Stimulated activated CD4-positive, alpha-beta T cell treated with anti-CD3 and anti-CD28 coated beads, Interleukin-15, amount 100 ng/mL, for 1 hour (primary cell): Measurements from ENCODE around the gene TNFAIP1.
"Not testable (repeated sequence)": the region's sequence is repeated elsewhere in the genome, so short reads cannot be mapped to it uniquely, and the experiment has no call there.

ENCODE experiments used
- DNase-seq, 2 donors: peaks; one replicate each; pipeline ENCODE4 v3.0.0-alpha.2; 2020; ENCODE audit warnings: low read depth in 1 of 2, low spot score in 1 of 2

The TNFAIP1 gene

GRCh38 chr17:28324781-28325180 lies 10.8 kb upstream of the TNFAIP1 start:
- no peak for DNase-seq

GRCh38 chr17:28325211-28325610 lies 10.3 kb upstream of the TNFAIP1 start:
- DNase-seq, result no peak

- no peak for DNase-seq
Measured at GRCh38 chr17:28326114-28326513, 9.4 kb upstream of the TNFAIP1 start.

GRCh38 chr17:28327031-28327607 lies 8.4 kb upstream of the TNFAIP1 start:
- DNase-seq, result no peak

- DNase-seq, result no peak
Measured at GRCh38 chr17:28327709-28328108, 7.9 kb upstream of the TNFAIP1 start.

- DNase-seq, result no peak
Measured at GRCh38 chr17:28328325-28328724, 7.2 kb upstream of the TNFAIP1 start.

GRCh38 chr17:28330671-28331070 lies 4.9 kb upstream of the TNFAIP1 start:
- no peak for DNase-seq

- no peak for DNase-seq
Measured at GRCh38 chr17:28331891-28332420, 3.6 kb upstream of the TNFAIP1 start.

GRCh38 chr17:28333083-28333746 lies 2.3 kb upstream of the TNFAIP1 start:
- no peak for DNase-seq

- no peak for DNase-seq
Measured at GRCh38 chr17:28334171-28334570, 1.4 kb upstream of the TNFAIP1 start.

GRCh38 chr17:28334666-28335200 lies 828 bp upstream of the TNFAIP1 start:
- no peak for DNase-seq

- no peak for DNase-seq
Measured at GRCh38 chr17:28335959-28336871, 654 bp downstream of the TNFAIP1 start.

GRCh38 chr17:28338056-28338768 lies 2.7 kb downstream of the TNFAIP1 start:
- no peak for DNase-seq

GRCh38 chr17:28338769-28339212 lies 3.2 kb downstream of the TNFAIP1 start:
- not testable (repeated sequence) for DNase-seq

GRCh38 chr17:28339431-28339830 lies 3.9 kb downstream of the TNFAIP1 start:
- no peak for DNase-seq

- DNase-seq, result no peak
Measured at GRCh38 chr17:28340374-28340773, 4.8 kb downstream of the TNFAIP1 start.

GRCh38 chr17:28341516-28341915 lies 6.0 kb downstream of the TNFAIP1 start:
- DNase-seq, result no peak

GRCh38 chr17:28342313-28342712 lies 6.8 kb downstream of the TNFAIP1 start:
- DNase-seq, result no peak

GRCh38 chr17:28343491-28343932 lies 8.0 kb downstream of the TNFAIP1 start:
- no peak for DNase-seq

- DNase-seq, result no peak
Measured at GRCh38 chr17:28344011-28344410, 8.4 kb downstream of the TNFAIP1 start.

- no peak for DNase-seq
Measured at GRCh38 chr17:28344435-28344901, 8.9 kb downstream of the TNFAIP1 start.
